C4-2B (cell line): Measurements from ENCODE around the gene TANGO6.

Experiments used
- ZFX ChIP-seq: fragments of 450-650 bp; IDR thresholded peaks from 2 replicates; pipeline ENCODE4 v1.6.1; 2017
- TF ChIP-seq, protein P1 (sequence below): fragments of 450-650 bp; conservative IDR thresholded peaks from 2 replicates; pipeline ENCODE4 v1.5.1; 2017; ENCODE audit warnings: mild to moderate bottlenecking

DNA sequence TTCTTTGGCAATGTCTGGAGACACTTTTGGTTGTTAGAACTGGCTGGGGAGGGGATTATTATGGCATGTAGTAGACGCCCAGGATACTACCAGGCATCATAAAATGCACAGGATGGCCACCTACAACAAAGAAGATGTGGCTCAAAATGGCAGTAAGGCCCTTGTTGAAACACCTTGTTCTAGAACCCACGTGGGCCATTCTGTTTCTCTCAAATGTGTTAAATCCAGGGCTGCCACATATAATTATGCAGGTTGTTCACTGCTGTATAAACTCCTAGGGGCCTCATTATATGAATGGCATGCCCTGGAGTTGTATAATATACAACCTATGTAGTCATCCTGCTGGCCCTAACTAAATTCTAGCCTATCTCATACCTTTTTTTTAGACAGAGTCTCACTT, 138.6 kb downstream of the TANGO6 start:
- TF ChIP-seq, protein P1, sequence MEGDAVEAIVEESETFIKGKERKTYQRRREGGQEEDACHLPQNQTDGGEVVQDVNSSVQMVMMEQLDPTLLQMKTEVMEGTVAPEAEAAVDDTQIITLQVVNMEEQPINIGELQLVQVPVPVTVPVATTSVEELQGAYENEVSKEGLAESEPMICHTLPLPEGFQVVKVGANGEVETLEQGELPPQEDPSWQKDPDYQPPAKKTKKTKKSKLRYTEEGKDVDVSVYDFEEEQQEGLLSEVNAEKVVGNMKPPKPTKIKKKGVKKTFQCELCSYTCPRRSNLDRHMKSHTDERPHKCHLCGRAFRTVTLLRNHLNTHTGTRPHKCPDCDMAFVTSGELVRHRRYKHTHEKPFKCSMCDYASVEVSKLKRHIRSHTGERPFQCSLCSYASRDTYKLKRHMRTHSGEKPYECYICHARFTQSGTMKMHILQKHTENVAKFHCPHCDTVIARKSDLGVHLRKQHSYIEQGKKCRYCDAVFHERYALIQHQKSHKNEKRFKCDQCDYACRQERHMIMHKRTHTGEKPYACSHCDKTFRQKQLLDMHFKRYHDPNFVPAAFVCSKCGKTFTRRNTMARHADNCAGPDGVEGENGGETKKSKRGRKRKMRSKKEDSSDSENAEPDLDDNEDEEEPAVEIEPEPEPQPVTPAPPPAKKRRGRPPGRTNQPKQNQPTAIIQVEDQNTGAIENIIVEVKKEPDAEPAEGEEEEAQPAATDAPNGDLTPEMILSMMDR, result no peak
- no peak for TF ChIP-seq ZFX
